Stimulated activated CD8-positive, alpha-beta memory T cell treated with anti-CD3 and anti-CD28 coated beads, Interleukin-2, amount 100 ng/mL, for 1 hour (primary cell): Measurements from ENCODE around the gene ELOVL6.
"Not testable (repeated sequence)": the region's sequence is repeated elsewhere in the genome, so short reads cannot be mapped to it uniquely, and the experiment has no call there.

Experiments
- DNase-seq, 2 donors: peaks; one replicate each; pipeline ENCODE4 v3.0.0-alpha.2; 2020; ENCODE audit warnings: low read depth in 2 of 2

ELOVL6 gene

GRCh38 chr4:110075083-110075738 is 123.2 kb downstream of the ELOVL6 start:
- no peak for DNase-seq

DNA sequence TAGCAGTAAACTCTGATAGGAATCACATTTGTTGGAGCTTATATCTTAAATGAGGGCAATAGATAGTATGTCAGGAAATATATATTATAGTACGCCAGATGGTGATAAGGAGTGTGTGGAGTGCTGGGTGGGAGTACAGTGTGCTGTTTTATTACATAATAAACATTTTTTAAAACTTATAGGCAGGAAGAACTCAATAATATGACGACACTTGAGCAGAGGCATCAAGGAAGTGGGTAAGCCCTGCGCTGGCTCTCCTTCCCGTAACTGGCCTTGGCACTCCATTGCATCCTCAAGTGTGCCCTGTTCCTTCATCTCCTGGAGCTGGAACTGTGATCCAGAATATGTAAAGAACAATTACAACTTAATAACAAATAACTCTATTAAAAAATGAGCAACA is 123.8 kb downstream of the ELOVL6 start:
- no peak for DNase-seq

DNA sequence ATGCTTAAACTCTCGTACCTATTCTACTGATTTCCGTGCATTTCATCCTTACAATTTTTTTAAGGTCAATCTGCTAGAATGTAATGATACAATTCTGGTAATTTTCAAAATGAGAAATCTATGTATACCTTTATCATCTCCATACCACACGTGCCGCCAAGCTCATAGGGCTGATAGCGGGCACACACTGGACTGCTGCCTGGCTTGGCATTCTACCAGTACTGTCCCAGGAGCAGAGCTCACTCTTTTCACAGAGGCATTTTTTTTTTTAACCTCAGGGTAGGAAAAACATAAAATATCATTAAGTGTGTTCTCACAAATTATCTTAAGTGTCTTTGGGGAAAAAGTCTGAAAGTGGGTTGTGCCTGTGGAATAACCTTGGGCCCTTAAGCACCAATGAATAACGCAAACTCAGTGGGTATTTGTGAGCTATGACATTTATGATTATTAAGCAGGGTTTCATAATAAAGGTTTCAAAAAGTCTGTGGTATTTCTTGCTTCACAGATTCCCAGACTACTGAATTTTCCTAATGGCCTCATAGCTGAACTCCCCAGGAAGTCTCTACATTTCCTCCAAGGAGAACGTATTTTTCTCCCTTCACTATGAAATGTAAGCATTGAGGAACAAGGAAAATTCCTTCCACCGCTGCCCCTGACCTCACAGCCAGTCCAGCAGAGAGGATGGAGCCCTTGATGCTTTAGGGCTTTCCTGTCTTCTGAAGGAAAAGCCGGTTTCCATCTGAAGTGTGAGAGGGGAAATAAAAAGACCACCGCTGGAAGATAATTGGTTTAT is 125.2 kb downstream of the ELOVL6 start:
- no peak for DNase-seq

DNA sequence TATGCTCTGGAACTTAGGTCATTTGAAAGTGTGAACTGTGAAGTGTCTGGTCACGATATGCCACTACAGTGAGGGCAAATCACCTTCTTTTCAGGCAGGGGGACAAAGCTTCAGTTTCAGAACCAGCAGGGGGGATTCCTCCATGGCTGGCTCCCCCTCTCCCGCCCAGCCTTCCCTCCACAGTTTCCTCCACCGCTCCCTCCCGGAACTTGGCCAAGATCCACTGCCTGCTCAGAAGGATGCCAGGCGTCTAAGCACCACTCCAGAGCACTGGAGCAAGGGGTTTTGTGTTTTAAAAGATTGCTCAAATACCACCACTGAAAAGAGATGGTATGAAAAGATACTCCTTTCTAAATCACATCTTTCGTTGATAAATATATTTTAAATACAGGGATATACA is 126.9 kb downstream of the ELOVL6 start:
- no peak for DNase-seq

GRCh38 chr4:110068248-110068647 is 130.2 kb downstream of the ELOVL6 start:
- no peak for DNase-seq

- no peak for DNase-seq
Measured at GRCh38 chr4:110064934-110065333, 133.5 kb downstream of the ELOVL6 start.

- DNase-seq: no peak
Measured at GRCh38 chr4:110064295-110064694, 134.1 kb downstream of the ELOVL6 start.

DNA sequence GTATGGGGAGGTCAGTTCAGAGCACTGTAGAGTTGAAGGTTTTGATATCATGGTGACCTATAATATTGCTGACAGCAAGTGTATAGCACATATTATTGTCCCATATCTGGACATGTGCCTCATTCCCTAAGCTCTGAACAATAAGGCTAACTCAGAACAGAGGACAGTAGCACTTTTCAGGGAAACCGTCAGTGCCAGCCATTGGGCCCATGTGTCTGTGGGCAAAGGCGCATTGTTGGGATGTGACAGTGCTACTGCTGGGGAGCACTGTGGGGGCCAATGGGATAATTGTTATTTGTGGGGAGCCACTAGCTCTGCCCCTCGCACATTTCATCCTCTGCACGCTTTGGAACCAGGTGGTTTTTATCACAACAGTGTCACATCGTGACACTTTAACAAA is 136.2 kb downstream of the ELOVL6 start:
- no peak for DNase-seq

DNA sequence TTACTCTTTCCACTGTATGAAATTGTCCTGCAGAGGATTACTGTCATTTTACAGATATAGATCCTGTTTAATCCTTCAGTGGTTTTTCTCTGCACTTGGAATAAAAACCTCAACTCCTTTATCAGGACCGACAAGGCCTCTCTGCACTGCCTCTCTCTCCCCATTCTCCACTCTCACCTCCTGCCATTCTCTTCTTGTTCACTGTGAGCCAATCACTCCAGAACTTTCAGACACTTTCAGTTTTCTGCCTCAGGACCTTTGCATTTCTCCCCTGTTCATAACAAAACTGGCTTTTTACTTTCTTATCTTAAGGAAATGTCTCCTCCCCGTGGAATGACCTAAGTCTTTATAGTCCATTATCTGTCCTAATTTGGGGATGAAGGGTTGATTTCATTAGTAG is 137.3 kb downstream of the ELOVL6 start:
- no peak for DNase-seq

GRCh38 chr4:110059556-110060191 is 138.7 kb downstream of the ELOVL6 start:
- no peak for DNase-seq

DNA sequence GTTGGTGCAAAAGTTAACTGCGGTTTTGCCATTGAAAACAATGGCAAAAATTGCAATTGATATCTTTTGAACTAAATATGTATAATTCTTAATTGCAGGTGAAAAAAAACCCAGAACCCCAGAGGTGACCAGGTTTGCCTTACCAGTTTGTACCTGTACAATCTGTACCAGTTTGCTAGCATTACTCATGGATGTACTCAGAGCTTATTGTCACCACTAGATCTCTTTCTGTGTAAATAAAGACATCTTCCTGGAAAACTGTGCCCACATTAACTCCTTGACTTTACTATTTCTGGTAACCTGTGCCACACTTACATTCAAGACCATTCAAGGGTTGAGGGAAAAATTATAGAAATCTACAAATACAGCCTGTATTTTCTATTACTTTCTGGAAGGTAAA is 139.7 kb downstream of the ELOVL6 start:
- DNase-seq: no peak

DNA sequence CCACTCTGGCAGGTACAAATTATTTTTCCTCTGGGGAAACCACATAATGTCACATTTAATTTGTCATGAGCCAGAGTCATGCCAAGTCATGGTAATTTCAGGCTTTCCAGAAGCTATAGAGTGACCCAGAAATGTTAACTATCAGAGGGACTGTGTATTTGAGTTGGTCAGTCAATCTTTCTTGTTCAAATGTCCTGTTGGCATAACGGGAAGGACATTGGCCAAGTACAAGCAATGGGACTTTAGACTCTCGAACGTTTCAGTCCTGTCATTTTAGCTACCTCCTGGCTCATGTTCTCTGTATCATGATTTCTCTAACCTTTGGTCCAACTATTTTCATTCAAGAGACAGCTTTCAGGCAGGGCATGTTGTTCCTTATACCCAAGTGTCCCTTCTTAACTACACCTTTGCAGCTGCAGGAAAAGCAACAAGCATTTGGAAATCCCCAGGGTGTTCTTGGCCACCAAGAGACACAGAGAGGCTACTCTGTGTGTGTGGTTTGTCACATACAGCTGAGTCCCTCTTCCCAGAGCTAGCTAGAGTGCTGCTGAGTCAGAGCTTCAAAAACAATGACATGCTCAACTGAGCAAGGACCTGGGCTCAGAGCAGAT is 143.2 kb downstream of the ELOVL6 start:
- DNase-seq: no peak

DNA sequence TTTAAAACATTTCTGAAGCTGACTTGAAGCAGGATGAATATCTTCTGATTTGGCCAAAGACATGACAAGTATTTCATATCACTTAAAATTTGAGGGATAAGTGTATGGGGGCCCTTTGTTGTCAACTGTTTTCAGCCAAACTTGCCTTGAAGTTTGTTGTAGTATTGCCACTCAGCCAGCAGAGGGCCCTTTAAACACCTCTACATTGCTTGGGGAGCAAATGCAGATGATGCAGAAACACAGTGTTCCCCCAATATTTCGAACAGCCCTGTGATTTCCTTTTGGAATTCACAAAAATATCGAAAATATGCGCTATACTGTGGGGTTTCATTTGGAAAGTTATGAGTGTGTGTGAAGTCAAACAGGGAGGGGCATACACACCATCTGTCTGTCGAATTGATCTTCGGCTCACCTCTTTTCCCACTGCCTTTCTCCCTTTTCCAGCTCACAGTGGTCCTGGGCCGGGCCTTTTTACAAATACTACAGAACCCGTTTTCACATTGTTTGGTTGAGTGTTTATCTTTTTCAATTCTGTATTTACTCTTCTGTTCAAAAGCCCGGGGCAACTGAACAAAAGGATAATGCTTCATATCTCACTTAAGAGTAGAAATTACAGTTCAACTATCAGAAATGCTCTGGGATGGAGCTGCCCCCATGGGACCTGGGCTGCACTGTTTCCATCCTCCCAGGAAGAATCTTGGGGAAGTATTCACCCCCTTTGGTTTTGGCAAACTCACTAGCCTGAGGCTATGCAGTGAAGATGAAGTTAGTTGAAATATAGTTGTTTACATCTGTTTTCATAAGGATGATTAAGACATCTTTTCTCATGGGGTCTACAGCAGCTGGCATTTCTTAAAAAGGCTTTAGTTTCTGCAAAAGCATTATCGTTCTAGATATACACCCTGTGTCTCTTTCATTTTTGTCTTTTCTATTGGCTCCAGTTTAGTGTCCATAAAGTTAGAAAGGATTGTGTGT is 148.2 kb downstream of the ELOVL6 start:
- peak; percentile 14 to 31 for DNase-seq

GRCh38 chr4:110046588-110047049 is 151.8 kb downstream of the ELOVL6 start:
- DNase-seq: no peak

GRCh38 chr4:110042545-110043517 is 155.6 kb downstream of the ELOVL6 start:
- no peak for DNase-seq

DNA sequence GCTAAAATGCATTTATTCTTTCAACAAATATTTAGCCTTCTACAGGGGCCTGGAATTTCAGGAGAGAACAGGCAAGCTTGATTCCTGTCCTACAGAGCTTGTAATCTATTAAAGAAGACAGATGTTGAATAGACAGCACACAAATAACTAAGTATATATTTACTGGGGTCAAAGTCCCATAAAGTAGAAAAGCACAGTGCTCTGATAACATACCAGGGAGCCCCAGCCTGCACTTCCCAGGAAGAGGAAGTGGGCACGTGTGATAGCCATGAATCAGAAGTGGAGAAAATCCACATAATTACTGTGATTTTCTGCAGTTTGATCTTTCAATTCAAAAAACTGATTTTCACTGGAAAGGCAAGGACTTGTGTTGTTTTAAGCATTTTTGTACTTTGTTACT is 156.7 kb downstream of the ELOVL6 start:
- DNase-seq: no peak

DNA sequence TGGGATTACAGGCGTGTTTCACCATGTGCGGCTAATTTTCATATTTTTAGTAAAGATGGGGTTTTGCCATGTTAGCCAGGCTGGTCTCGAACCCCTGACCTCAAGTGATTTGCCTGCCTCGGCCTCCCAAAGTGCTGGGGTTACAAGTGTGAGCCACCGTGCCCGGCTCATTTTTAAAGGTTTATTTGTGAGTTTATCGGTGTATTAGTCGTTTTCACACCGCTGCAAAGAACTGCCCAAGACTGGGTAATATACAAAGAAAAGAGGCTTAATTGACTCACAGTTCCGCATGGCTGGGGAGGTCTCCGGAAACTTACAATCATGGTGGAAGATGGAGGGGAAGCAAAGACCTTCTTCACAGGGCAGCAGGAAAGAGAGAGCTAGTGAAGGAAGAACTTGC is 159.3 kb downstream of the ELOVL6 start:
- DNase-seq: not testable (repeated sequence)

GRCh38 chr4:110034026-110034393 is 164.4 kb downstream of the ELOVL6 start:
- DNase-seq: no peak

DNA sequence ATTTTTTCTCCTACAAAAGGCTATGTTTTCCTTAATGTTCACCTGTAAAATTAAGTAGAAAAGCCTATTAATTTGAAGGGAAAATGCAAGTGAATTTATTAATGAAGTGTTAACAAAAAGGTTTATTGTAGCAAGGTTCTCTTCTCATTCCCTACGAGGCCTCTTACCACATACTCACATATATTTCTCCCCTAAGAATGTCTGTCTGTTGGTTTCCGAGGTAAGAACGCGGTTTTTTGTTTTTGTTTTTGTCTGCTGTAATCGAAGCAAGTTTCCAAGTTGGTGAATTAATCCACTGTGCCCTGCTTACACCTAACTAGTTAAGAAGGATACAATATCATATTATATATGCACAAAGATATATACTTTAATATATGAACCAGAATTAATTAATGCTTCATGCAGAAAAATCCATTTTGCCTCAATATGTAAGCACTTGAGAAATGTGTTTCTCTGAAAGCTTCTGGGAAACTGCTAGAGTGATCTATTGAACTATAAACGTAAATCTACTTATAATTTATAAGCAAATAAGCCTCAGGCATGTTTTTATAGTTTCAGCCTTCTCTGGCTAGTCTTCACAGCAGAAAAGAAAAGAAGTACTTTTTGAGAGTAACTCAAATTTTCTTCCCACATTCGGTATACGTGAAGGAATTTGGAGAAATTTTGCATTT is 164.9 kb downstream of the ELOVL6 start:
- DNase-seq: no peak

GRCh38 chr4:110032603-110033002 is 165.8 kb downstream of the ELOVL6 start:
- DNase-seq: no peak
